HCT116 (cell line): ENCODE results near the gene ATXN1L. TPM values are rescaled to one million over a fixed set of nuclear protein-coding genes. Genes with fewer than 3 reads are reported as not detected.

Experiments used
- ATAC-seq: fragments of 200-7000 bp; cut with Tn5 transposase; 2 replicates; pipeline ENCODE4 v1.9.1; 2020; ENCODE audit warnings: mild to moderate bottlenecking, moderate library complexity
- BruUV-seq: library from RNA; stranded (reverse); fragments of 400-500 nt; replicated peaks from 2 replicates; lab custom pipeline; 2021; lab: Mats Ljungman, UMichigan
- CTCF ChIA-PET: fragments of 300-600 bp; sonication (Branson Sonifier 250); formaldehyde crosslinking; loops from one replicate; lab custom pipeline; 2021; ENCODE audit warnings: antibody characterized with exemption; lab: Charles Lee
- POLR2A ChIA-PET: fragments of 300-600, 350-600 bp; sonication (Branson Sonifier 250); formaldehyde crosslinking; loops from one replicate; lab custom pipeline; 2021; ENCODE audit warnings: antibody characterized with exemption; lab: Charles Lee
- RAD21 ChIA-PET, 2 experiments: fragments of 300-600 bp; sonication (Branson Sonifier 250); formaldehyde crosslinking; loops; one replicate each; lab custom pipeline; 2023; ENCODE audit warnings: low total read pairs in 2 of 2; ENCODE audit not compliant: uncharacterized antibody in 2 of 2, unreplicated experiment in 2 of 2, low non-redundant PET in 1 of 2; lab: Charles Lee
- DNase-seq: peaks from one replicate; pipeline ENCODE4 v3.0.0-alpha.2; 2010; ENCODE audit warnings: low read depth, low spot score
- H2AFZ ChIP-seq: fragments of 200-600 bp; shearing (Covaris generic), sonication (generic); 2 replicates; pipeline ENCODE4 v1.6.1; 2017; ENCODE audit warnings: low read depth, mixed run types, mixed read lengths, antibody characterized with exemption, low read length; ENCODE audit not compliant: poor library complexity, severe bottlenecking
- H3K27ac ChIP-seq: 2 replicates; pipeline ENCODE4 v1.5.1; 2012; ENCODE audit warnings: low read depth, low read length
- H3K27me3 ChIP-seq: fragments of 200-600 bp; sonication (generic); 2 replicates; pipeline ENCODE4 v1.6.1; 2016; ENCODE audit warnings: mixed run types, low read length, mixed read lengths; ENCODE audit not compliant: insufficient read depth
- H3K36me3 ChIP-seq, 2 experiments: fragments of 200-500 bp in 1 of 2; fragments of 200-600 bp in 1 of 2; sonication (Bioruptor generic) in 1 of 2; sonication (generic) in 1 of 2; 2 replicates each; pipeline versions ENCODE4 v1.5.1 to v1.6.1; 2014 to 2016; ENCODE audit warnings: low read length in 2 of 2, inconsistent platforms in 1 of 2, mixed read lengths in 1 of 2, mixed run types in 1 of 2; ENCODE audit not compliant: insufficient read depth in 2 of 2, control insufficient read depth in 1 of 2
- H3K4me1 ChIP-seq, 2 experiments: fragments of 200-600 bp in 1 of 2; sonication (generic) in 1 of 2; 2 replicates each; pipeline versions ENCODE4 v1.5.1 to v1.6.1; 2012 to 2017; ENCODE audit warnings: low read length in 2 of 2, inconsistent platforms in 1 of 2, mild to moderate bottlenecking in 1 of 2, mixed read lengths in 1 of 2, mixed run types in 1 of 2, moderate library complexity in 1 of 2; ENCODE audit not compliant: insufficient read depth in 2 of 2, control insufficient read depth in 1 of 2
- H3K4me2 ChIP-seq: fragments of 200-600 bp; sonication (generic); 2 replicates; pipeline ENCODE4 v1.6.1; 2017; ENCODE audit warnings: mixed run types, low read length, mixed read lengths
- H3K4me3 ChIP-seq, 2 experiments: fragments of 200-600 bp in 1 of 2; sonication (generic) in 1 of 2; replicated peaks in 1 of 2; 2 replicates each; pipeline ENCODE4 v1.5.1; 2011 to 2016; ENCODE audit warnings: low read length in 2 of 2, control low read depth in 1 of 2, low read depth in 1 of 2, mild to moderate bottlenecking in 1 of 2, mixed read lengths in 1 of 2, mixed run types in 1 of 2
- H3K79me2 ChIP-seq: fragments of 200-600 bp; sonication (generic); 2 replicates; pipeline ENCODE4 v1.6.1; 2017; ENCODE audit warnings: mild to moderate bottlenecking, mixed run types, low read length, moderate library complexity, mixed read lengths; ENCODE audit not compliant: insufficient read depth
- H3K9ac ChIP-seq: fragments of 200-600 bp; sonication (generic); 2 replicates; pipeline ENCODE4 v1.6.1; 2016; ENCODE audit warnings: low read length, mixed read lengths
- H3K9me2 ChIP-seq: fragments of 200-600 bp; sonication (generic), shearing (Covaris generic); 2 replicates; pipeline ENCODE4 v1.6.1; 2017; ENCODE audit warnings: mixed run types, mild to moderate bottlenecking, moderate library complexity; ENCODE audit not compliant: insufficient read depth
- H3K9me3 ChIP-seq, 2 experiments: fragments of 200-500 bp in 1 of 2; fragments of 200-600 bp in 1 of 2; sonication (Bioruptor generic) in 1 of 2; sonication (generic) in 1 of 2; 2 replicates each; pipeline ENCODE4 v1.6.1; 2014 to 2017; ENCODE audit warnings: low read length in 2 of 2, mixed read lengths in 2 of 2, inconsistent platforms in 1 of 2, low read depth in 1 of 2, mild to moderate bottlenecking in 1 of 2, mixed run types in 1 of 2, moderate library complexity in 1 of 2; ENCODE audit not compliant: control insufficient read depth in 1 of 2, insufficient read depth in 1 of 2
- H4K20me1 ChIP-seq: fragments of 200-600 bp; sonication (generic), shearing (Covaris generic); 2 replicates; pipeline ENCODE4 v1.6.1; 2017; ENCODE audit warnings: mixed run types, mild to moderate bottlenecking, moderate library complexity; ENCODE audit not compliant: insufficient read depth
- ATF3 ChIP-seq: IDR thresholded peaks from 2 replicates; pipeline ENCODE4 v1.6.1; 2012
- CBX3 ChIP-seq: IDR thresholded peaks from 2 replicates; pipeline ENCODE4 v1.6.1; 2012; ENCODE audit warnings: low read depth
- CEBPB ChIP-seq: IDR thresholded peaks from 2 replicates; pipeline ENCODE4 v1.6.1; 2012; ENCODE audit warnings: low read depth
- CTCF ChIP-seq, 3 experiments: fragments of 200-600 bp in 1 of 3; sonication (generic) in 1 of 3; IDR thresholded peaks in 2 of 3; conservative IDR thresholded peaks in 1 of 3; 2 replicates each; pipeline ENCODE4 v1.5.1; 2012 to 2017; ENCODE audit warnings: low read depth in 2 of 3, low read length in 2 of 3, antibody characterized with exemption in 1 of 3, borderline replicate concordance in 1 of 3, control low read depth in 1 of 3, mild to moderate bottlenecking in 1 of 3, mixed read lengths in 1 of 3, mixed run types in 1 of 3, moderate library complexity in 1 of 3; ENCODE audit not compliant: insufficient read depth in 1 of 3
- EZH2 ChIP-seq: fragments of 200-600 bp; sonication (generic); IDR thresholded peaks from 2 replicates; pipeline ENCODE4 v1.6.1; 2017; ENCODE audit warnings: antibody characterized with exemption, mixed run types
- EZH2phosphoT487 ChIP-seq: fragments of 200-600 bp; IDR thresholded peaks from 2 replicates; pipeline ENCODE4 v1.6.1; 2018; ENCODE audit warnings: antibody characterized with exemption, borderline replicate concordance
- FOSL1 ChIP-seq: IDR thresholded peaks from 2 replicates; pipeline ENCODE4 v1.6.1; 2012; ENCODE audit warnings: low read depth
- JUND ChIP-seq: IDR thresholded peaks from 2 replicates; pipeline ENCODE4 v1.6.1; 2012
- POLR2A ChIP-seq: IDR thresholded peaks from 2 replicates; pipeline ENCODE4 v1.7.0; 2011; ENCODE audit warnings: borderline replicate concordance; ENCODE audit not compliant: insufficient read depth, insufficient read length; ENCODE audit errors: extremely low read depth
- POLR2AphosphoS5 ChIP-seq: IDR thresholded peaks from 2 replicates; pipeline ENCODE4 v1.6.1; 2011; ENCODE audit warnings: mild to moderate bottlenecking, low read depth, low read length, moderate library complexity
- RAD21 ChIP-seq: IDR thresholded peaks from 2 replicates; pipeline ENCODE4 v1.6.1; 2012; ENCODE audit warnings: low read depth, mild to moderate bottlenecking
- SP1 ChIP-seq: IDR thresholded peaks from 2 replicates; pipeline ENCODE4 v1.6.1; 2012; ENCODE audit warnings: low read depth
- ZFX ChIP-seq: fragments of 450-650 bp; IDR thresholded peaks from 2 replicates; pipeline ENCODE4 v1.6.1; 2017
- ZNF274 ChIP-seq: fragments of 200-500 bp; sonication (Bioruptor generic); IDR thresholded peaks from 2 replicates; pipeline ENCODE4 v1.6.1; 2014; ENCODE audit warnings: mild to moderate bottlenecking, low read depth, low read length, inconsistent platforms
- intact Hi-C: fragments of 100-400 bp; cut with micrococcal nuclease; formaldehyde crosslinking; loops from 2 replicates; pipeline ENCODE4 v1.10.0; 2022
- total RNA-seq: library from RNA; stranded (reverse); gene quantifications from one replicate; pipeline ENCODE4 v1.2.1, GENCODE V29; 2021; ENCODE audit not compliant: unreplicated experiment
- TF ChIP-seq, protein P1 (sequence below): IDR thresholded peaks from 2 replicates; pipeline ENCODE4 v1.6.1; 2012; ENCODE audit warnings: low read depth
- TF ChIP-seq, protein P2 (sequence below): IDR thresholded peaks from 2 replicates; pipeline ENCODE4 v1.6.1; 2012
- TF ChIP-seq, protein P3 (sequence below): IDR thresholded peaks from 2 replicates; pipeline ENCODE4 v1.6.1; 2011; ENCODE audit warnings: mild to moderate bottlenecking, low read length, moderate library complexity; ENCODE audit not compliant: insufficient replicate concordance; ENCODE audit errors: extremely low read depth

ATXN1L gene
- total RNA-seq, 1 experiment from 2014 or later: 20.5 TPM

DNA sequence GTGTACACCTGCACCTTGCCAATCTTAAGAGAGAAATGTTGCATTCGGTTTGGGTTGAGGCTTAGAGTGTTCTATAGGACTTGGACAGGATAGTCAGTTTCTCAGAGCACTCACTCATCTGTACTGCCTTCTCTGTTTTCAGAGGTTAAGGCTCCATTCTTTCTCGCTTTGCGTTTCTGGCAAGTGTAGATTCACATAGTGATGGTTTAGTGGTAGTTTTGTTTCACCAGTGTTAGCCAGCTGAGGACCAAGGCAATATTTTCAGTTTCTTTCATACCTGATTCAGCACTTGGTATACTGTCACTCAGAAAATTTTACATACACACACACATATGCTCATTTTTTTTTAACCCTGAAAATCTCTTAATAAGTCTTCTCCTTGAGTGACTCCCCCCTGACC lies 1.3 kb downstream of the ATXN1L start:
- ATAC-seq (no peak), DNase-seq (no peak)
- Histone ChIP-seq H2AFZ (no peak overlapping the region), H3K9me2 (no peaks in the 10 kb centered on the region), H3K9ac (peak overlapping the region; percentile 87), H3K27ac (no peak overlapping the region), H3K36me3 (peaks cover 11 to 14% of the 10 kb centered on the region in 2 experiments; a peak in 3 of 4 replicates), H3K27me3 (no peaks in the 10 kb centered on the region), H4K20me1 (no peaks in the 10 kb centered on the region), H3K4me2 (peak overlapping the region; percentile 74), H3K9me3 (no peaks in the 10 kb centered on the region), H3K4me3 (peak overlapping the region; percentile 88 to 94), H3K79me2 (peaks cover 29% of the 10 kb centered on the region), H3K4me1 (peaks cover 6 to 23% of the 10 kb centered on the region in 2 experiments)
- TF ChIP-seq, protein P1, sequence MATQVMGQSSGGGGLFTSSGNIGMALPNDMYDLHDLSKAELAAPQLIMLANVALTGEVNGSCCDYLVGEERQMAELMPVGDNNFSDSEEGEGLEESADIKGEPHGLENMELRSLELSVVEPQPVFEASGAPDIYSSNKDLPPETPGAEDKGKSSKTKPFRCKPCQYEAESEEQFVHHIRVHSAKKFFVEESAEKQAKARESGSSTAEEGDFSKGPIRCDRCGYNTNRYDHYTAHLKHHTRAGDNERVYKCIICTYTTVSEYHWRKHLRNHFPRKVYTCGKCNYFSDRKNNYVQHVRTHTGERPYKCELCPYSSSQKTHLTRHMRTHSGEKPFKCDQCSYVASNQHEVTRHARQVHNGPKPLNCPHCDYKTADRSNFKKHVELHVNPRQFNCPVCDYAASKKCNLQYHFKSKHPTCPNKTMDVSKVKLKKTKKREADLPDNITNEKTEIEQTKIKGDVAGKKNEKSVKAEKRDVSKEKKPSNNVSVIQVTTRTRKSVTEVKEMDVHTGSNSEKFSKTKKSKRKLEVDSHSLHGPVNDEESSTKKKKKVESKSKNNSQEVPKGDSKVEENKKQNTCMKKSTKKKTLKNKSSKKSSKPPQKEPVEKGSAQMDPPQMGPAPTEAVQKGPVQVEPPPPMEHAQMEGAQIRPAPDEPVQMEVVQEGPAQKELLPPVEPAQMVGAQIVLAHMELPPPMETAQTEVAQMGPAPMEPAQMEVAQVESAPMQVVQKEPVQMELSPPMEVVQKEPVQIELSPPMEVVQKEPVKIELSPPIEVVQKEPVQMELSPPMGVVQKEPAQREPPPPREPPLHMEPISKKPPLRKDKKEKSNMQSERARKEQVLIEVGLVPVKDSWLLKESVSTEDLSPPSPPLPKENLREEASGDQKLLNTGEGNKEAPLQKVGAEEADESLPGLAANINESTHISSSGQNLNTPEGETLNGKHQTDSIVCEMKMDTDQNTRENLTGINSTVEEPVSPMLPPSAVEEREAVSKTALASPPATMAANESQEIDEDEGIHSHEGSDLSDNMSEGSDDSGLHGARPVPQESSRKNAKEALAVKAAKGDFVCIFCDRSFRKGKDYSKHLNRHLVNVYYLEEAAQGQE: no peak
- TF ChIP-seq CEBPB (no peak), FOSL1 (no peak), SP1 (no peak), POLR2A (no peak), ZFX (no peak), CBX3 (no peak), ZNF274 (no peak), EZH2phosphoT487 (no peak), RAD21 (no peak), EZH2 (no peak), POLR2AphosphoS5 (no peak), CTCF (IDR thresholded peaks at IDR 0.05 in 2 of 3, conservative IDR thresholded peaks at IDR 0.05 in 1 of 3; ENCODE audit: borderline replicate concordance in 1 of 3, insufficient read depth in 1 of 3, low read depth in 2 of 3, low read length in 2 of 3) (no peak), ATF3 (no peak), JUND (no peak)
- TF ChIP-seq, protein P2, sequence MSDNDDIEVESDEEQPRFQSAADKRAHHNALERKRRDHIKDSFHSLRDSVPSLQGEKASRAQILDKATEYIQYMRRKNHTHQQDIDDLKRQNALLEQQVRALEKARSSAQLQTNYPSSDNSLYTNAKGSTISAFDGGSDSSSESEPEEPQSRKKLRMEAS: no peak
- TF ChIP-seq, protein P3, sequence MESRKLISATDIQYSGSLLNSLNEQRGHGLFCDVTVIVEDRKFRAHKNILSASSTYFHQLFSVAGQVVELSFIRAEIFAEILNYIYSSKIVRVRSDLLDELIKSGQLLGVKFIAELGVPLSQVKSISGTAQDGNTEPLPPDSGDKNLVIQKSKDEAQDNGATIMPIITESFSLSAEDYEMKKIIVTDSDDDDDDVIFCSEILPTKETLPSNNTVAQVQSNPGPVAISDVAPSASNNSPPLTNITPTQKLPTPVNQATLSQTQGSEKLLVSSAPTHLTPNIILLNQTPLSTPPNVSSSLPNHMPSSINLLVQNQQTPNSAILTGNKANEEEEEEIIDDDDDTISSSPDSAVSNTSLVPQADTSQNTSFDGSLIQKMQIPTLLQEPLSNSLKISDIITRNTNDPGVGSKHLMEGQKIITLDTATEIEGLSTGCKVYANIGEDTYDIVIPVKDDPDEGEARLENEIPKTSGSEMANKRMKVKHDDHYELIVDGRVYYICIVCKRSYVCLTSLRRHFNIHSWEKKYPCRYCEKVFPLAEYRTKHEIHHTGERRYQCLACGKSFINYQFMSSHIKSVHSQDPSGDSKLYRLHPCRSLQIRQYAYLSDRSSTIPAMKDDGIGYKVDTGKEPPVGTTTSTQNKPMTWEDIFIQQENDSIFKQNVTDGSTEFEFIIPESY: no peak
- ChIA-PET POLR2A (no interaction called here), CTCF (no interaction called here), RAD21 (no interaction called here)
- intact Hi-C loops: no loop called here
- BruUV-seq: no TSS peak
